A549 treated with GW870086 at 1 μM for 4 hours (cell line): ENCODE results near the gene ENC1. TPM values are rescaled to one million over a fixed set of nuclear protein-coding genes. Genes with fewer than 3 reads are reported as not detected.

Experiments
- total RNA-seq: library from RNA; stranded (reverse); fragments of 200-300 nt; extraction: Qiagen RNA extraction; gene quantifications from 5 replicates; pipeline ENCODE4 v1.2.3, GENCODE V29; 2022; ENCODE audit warnings: low read depth

Gene ENC1
- total RNA-seq = 6.1 to 7.1 TPM (median 6.4 TPM) in 5 replicates

GRCh38 chr5:74640450-74640953 lies at the start of gene ENC1:
TSS of gene ENC1 (minus strand) at chr5:74640728. CDS start at chr5:74636485, 4,243 bp downstream.

GRCh38 chr5:74684900-74685851 lies 44.6 kb upstream of the ENC1 start, which contains the start of gene HEXB:
TSS of gene HEXB (plus strand) at chr5:74685233. CDS start at chr5:74685261, 28 bp downstream.

Other genes with a start within 250 kb of the ENC1 start
- 114 to 123 TPM (median 116 TPM) in 5 replicates for gene HEXB, start 44.5 kb upstream of the ENC1 start, total RNA-seq
- 18.1 to 25.7 TPM (median 23.4 TPM) in 5 replicates for gene GFM2, start 126.4 kb upstream of the ENC1 start, total RNA-seq
- 119 to 141 TPM (median 122 TPM) in 5 replicates for gene NSA2, start 126.5 kb upstream of the ENC1 start, total RNA-seq
- 3.6 to 7.7 TPM (median 7.2 TPM) in 5 replicates for gene FAM169A, start 225.7 kb upstream of the ENC1 start, total RNA-seq